Bronchial epithelial cell (primary cell): Measurements from ENCODE around the gene PILRB. TPM values are rescaled to one million over a fixed set of nuclear protein-coding genes. Genes with fewer than 3 reads are reported as not detected.
"Not testable (repeated sequence)": the region's sequence is repeated elsewhere in the genome, so short reads cannot be mapped to it uniquely, and the experiment has no call there.

Source experiments
- DNase-seq: peaks from one replicate; pipeline ENCODE4 v3.0.0-alpha.2; 2010; ENCODE audit warnings: low read depth
- FAIRE-seq: peaks from 2 replicates; lab custom pipeline; 2011; peaks lifted over from hg19 to GRCh38; lab: Jason Lieb, UNC
- H3K27me3 ChIP-seq: 2 replicates; pipeline ENCODE4 v1.5.1; 2011; ENCODE audit warnings: low read length; ENCODE audit not compliant: control insufficient read depth, insufficient read depth
- H3K36me3 ChIP-seq: 2 replicates; pipeline ENCODE4 v1.5.1; 2011; ENCODE audit warnings: low read length; ENCODE audit not compliant: control insufficient read depth, insufficient read depth
- H3K4me3 ChIP-seq: 2 replicates; pipeline ENCODE4 v1.5.1; 2011; ENCODE audit warnings: mild to moderate bottlenecking, low read depth, low read length, control low read depth
- total RNA-seq: library from RNA; depleted of rRNA; stranded (reverse); fragments of >200 nt; gene quantifications from 2 replicates; pipeline ENCODE4 v1.2.1, GENCODE V29; 2014
- TF ChIP-seq, protein P1 (sequence below): IDR thresholded peaks from 2 replicates; pipeline ENCODE4 v1.5.1; 2011; ENCODE audit warnings: mild to moderate bottlenecking, moderate library complexity, low read length, control low read depth, inconsistent platforms; ENCODE audit not compliant: insufficient read depth, severe bottlenecking

PILRB gene
- total RNA-seq, 1 donor from 2014 or later: 5.5 TPM

DNA sequence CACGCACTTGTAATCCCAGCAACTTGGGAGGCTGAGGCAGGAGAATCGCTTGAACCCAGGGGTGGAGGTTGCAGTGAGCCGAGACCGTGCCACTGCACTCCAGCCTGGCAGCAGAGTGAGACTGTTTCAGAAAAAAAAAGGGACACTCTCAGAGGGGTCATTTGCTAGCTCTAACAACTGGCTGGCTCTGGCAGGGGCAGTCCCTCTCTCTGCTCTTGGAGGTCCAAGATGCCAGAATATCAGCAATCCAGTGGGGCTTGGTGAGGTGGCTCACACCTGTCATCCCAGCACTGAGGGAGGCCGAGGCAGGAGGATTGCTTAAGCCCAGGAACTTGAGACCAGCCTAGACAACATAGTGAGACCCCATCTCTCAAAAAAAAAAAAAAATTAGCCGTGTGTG lies 12.8 kb downstream of the PILRB start:
- H3K27me3 ChIP-seq: no peaks in the 10 kb centered on the region
- TF ChIP-seq, protein P1, sequence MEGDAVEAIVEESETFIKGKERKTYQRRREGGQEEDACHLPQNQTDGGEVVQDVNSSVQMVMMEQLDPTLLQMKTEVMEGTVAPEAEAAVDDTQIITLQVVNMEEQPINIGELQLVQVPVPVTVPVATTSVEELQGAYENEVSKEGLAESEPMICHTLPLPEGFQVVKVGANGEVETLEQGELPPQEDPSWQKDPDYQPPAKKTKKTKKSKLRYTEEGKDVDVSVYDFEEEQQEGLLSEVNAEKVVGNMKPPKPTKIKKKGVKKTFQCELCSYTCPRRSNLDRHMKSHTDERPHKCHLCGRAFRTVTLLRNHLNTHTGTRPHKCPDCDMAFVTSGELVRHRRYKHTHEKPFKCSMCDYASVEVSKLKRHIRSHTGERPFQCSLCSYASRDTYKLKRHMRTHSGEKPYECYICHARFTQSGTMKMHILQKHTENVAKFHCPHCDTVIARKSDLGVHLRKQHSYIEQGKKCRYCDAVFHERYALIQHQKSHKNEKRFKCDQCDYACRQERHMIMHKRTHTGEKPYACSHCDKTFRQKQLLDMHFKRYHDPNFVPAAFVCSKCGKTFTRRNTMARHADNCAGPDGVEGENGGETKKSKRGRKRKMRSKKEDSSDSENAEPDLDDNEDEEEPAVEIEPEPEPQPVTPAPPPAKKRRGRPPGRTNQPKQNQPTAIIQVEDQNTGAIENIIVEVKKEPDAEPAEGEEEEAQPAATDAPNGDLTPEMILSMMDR: no peak
- DNase-seq (no peak), FAIRE-seq (no peak)
- no peak overlapping the region for H3K4me3 ChIP-seq
- H3K36me3 ChIP-seq: no peaks in the 10 kb centered on the region

DNA sequence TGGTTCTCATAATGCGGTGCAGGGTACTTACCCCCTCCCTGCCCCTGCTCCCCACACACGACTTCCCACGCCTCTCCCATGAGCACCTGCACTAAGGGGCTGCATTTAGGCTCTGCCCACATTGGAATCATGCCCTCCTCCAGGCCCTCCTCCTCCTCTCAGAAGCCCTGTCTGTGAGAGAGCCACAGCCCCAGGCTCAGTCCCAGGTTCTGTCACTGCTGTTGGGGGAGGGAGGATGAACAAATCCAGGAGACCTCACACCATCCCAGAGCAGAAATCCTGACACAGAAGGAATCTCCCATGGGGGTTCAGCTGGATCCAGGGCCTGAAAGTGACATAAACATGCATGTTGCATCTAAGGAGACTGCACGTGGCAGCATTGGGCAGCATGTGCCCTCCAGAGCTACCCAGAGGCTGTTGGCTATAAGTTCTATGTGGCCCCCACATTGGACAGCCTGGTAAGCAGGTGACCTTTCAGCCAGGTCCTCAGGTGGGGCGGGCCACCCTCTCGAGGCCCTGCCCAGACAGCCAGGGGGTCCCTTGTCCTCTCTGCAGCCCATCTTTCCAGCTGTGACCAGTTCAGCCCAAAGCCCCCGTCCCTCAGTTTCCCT lies 13.7 kb downstream of the PILRB start:
- TF ChIP-seq, protein P1: no peak
- no peak for DNase-seq
- Histone ChIP-seq H3K36me3 (no peaks in the 10 kb centered on the region), H3K27me3 (no peaks in the 10 kb centered on the region), H3K4me3 (no peak overlapping the region)
- no peak for FAIRE-seq

DNA sequence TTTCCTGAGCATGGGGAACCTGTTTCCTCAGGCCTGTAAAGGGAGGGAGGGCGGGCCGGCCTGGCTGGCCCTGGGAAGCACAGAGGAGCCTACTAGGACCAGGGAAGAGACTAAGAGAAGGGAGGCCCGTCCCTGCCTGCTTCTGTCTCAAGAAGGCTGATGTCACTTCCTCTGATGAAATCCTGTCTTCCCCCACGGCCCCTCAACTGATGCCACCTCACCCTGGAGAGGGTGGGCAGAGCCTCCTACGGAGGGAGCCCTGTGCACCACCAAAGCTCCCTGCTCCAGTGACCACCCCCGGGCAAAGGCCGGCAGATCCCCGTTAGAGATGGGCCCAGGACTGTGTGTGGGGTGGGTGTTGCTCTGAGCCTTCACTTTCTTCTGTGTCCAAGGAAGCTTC lies 14.3 kb downstream of the PILRB start:
- peak; percentile 67 for DNase-seq
- Histone ChIP-seq H3K27me3 (no peaks in the 10 kb centered on the region), H3K36me3 (no peaks in the 10 kb centered on the region), H3K4me3 (no peak overlapping the region)
- TF ChIP-seq, protein P1: no peak
- FAIRE-seq: no peak

DNA sequence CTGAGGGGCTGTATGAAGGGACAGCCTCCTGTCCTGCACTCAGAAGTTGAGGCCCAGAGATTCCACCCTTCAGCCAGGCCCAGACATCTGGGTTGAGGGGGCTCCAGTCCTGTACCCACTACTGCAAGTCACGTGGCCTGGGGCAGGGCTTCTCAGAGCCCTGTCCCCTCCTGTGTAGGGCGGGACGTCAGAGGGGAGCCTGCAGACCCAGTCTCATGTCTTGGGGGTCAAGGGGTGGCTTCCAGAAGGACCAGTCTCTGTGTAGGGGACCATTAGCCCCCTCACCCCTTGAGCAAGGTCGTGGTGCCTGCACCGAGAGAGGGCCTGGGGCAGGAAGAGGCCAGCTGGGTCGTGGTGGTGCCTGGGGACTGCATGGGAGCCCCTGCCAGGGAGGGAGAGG lies 14.8 kb downstream of the PILRB start:
- Histone ChIP-seq H3K27me3 (no peaks in the 10 kb centered on the region), H3K4me3 (no peak overlapping the region), H3K36me3 (no peaks in the 10 kb centered on the region)
- FAIRE-seq (no peak), DNase-seq (no peak)
- TF ChIP-seq, protein P1: no peak

DNA sequence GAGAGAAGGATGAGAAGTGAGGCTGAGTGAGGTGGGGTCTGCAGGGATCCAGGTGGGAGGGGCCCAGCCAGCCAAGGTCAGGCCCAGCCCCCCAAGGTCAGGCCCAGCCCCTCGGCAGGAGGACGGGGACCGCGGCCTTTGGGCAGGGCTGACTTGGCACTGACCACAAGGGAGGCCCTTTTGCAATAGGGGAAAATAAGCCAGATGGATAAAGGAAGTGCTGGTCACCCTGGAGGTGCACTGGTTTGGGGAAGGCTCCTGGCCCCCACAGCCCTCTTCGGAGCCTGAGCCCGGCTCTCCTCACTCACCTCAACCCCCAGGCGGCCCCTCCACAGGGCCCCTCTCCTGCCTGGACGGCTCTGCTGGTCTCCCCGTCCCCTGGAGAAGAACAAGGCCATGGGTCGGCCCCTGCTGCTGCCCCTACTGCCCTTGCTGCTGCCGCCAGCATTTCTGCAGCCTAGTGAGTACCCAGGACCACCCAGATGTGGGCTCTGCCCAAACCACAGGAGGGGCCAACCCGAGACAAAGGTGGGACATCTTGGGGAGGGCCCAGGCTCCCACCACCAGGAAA lies 15.4 kb downstream of the PILRB start, which contains the start of gene PILRA:
TSS of gene PILRA (plus strand) at position 227 of the 571 bp plus-strand sequence. CDS start at position 397, 170 bp downstream.
- Histone ChIP-seq H3K36me3 (no peaks in the 10 kb centered on the region), H3K27me3 (no peaks in the 10 kb centered on the region), H3K4me3 (no peak within 1 kb of the TSS)
- FAIRE-seq: no peak
- TF ChIP-seq, protein P1: no peak
- no peak for DNase-seq

DNA sequence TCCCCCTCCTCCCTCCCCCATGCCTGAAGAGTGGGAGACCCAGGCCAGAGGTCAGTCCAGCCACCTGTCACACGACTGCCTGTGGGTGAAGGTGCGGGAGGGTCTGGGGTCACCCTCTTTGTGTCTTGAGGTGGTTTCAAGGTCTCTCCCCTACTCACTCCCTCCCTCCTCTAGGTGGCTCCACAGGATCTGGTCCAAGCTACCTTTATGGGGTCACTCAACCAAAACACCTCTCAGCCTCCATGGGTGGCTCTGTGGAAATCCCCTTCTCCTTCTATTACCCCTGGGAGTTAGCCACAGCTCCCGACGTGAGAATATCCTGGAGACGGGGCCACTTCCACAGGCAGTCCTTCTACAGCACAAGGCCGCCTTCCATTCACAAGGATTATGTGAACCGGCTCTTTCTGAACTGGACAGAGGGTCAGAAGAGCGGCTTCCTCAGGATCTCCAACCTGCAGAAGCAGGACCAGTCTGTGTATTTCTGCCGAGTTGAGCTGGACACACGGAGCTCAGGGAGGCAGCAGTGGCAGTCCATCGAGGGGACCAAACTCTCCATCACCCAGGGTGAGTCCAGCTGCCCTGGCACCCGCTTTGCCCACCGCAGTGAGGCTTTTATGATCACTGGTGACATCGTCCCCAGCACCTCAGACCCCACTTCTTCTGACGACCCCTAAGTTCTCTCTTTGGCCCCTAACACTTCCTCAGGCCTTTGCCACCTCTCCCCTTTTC lies 16.1 kb downstream of the PILRB start:
- H3K36me3 ChIP-seq, FAIRE-seq, H3K4me3 ChIP-seq, H3K27me3 ChIP-seq, DNase-seq: not testable (repeated sequence)
